HEK293T (cell line): ENCODE results near the gene AOPEP.

ENCODE experiments used
- ARNT ChIP-seq: fragments of 450-650 bp; IDR thresholded peaks from 2 replicates; pipeline ENCODE4 v1.6.1; 2017; ENCODE audit warnings: mild to moderate bottlenecking
- BHLHE40 ChIP-seq: fragments of 450-650 bp; IDR thresholded peaks from 2 replicates; pipeline ENCODE4 v1.6.1; 2016; ENCODE audit warnings: mild to moderate bottlenecking, moderate library complexity, borderline replicate concordance
- ELF4 ChIP-seq: fragments of 450-650 bp; IDR thresholded peaks from 2 replicates; pipeline ENCODE4 v1.6.1; 2017; ENCODE audit warnings: antibody characterized with exemption
- FOXA1 ChIP-seq: fragments of 450-650 bp; IDR thresholded peaks from 2 replicates; pipeline ENCODE4 v1.6.1; 2016; ENCODE audit warnings: mild to moderate bottlenecking
- FOXK2 ChIP-seq: fragments of 450-650 bp; IDR thresholded peaks from 2 replicates; pipeline ENCODE4 v1.6.1; 2016; ENCODE audit warnings: mild to moderate bottlenecking
- FOXM1 ChIP-seq: fragments of 450-650 bp; IDR thresholded peaks from 2 replicates; pipeline ENCODE4 v1.6.1; 2017; ENCODE audit warnings: mild to moderate bottlenecking, borderline replicate concordance
- HDGF ChIP-seq: fragments of 450-650 bp; IDR thresholded peaks from 2 replicates; pipeline ENCODE4 v1.6.1; 2017; ENCODE audit warnings: antibody characterized with exemption, borderline replicate concordance
- LEF1 ChIP-seq: fragments of 450-650 bp; IDR thresholded peaks from 2 replicates; pipeline ENCODE4 v1.6.1; 2017; ENCODE audit warnings: mild to moderate bottlenecking, borderline replicate concordance
- NFRKB ChIP-seq: fragments of 450-650 bp; IDR thresholded peaks from 2 replicates; pipeline ENCODE4 v1.6.1; 2016; ENCODE audit warnings: mild to moderate bottlenecking, moderate library complexity
- PKNOX1 ChIP-seq: fragments of 450-650 bp; IDR thresholded peaks from 2 replicates; pipeline ENCODE4 v1.6.1; 2016
- SUZ12 ChIP-seq: fragments of 450-650 bp; IDR thresholded peaks from 2 replicates; pipeline ENCODE4 v1.6.1; 2016; ENCODE audit warnings: mild to moderate bottlenecking
- TARDBP ChIP-seq: fragments of 450-650 bp; IDR thresholded peaks from 2 replicates; pipeline ENCODE4 v1.6.1; 2016

- no peak for TF ChIP-seq FOXK2
- no peak for TF ChIP-seq FOXA1
- TF ChIP-seq TARDBP, result no peak
- no peak for TF ChIP-seq LEF1
- no peak for TF ChIP-seq PKNOX1
- TF ChIP-seq HDGF, result no peak
- no peak for TF ChIP-seq BHLHE40
- no peak for TF ChIP-seq FOXM1
- no peak for TF ChIP-seq ELF4
- TF ChIP-seq ARNT, result no peak
- TF ChIP-seq NFRKB, result no peak
- TF ChIP-seq SUZ12, result no peak
Measured at GRCh38 chr9:94754976-94755475, 28.5 kb downstream of the AOPEP start.
